ENCODE results near the gene PROCA1. TPM values are rescaled to one million over a fixed set of nuclear protein-coding genes. Genes with fewer than 3 reads are reported as not detected.
"Not testable (repeated sequence)": the region's sequence is repeated elsewhere in the genome, so short reads cannot be mapped to it uniquely, and the experiment has no call there.

Gene PROCA1
- polyA plus RNA-seq, 3 donors = 0.31 to 8.9 (median 0.78) TPM

- intact Hi-C loops (cut with micrococcal nuclease) = no loop called here
- H3K9me3 Mint-ChIP-seq = peaks cover 0 to 3% (median 0%) of the 10 kb centered on the region in 7 donors
- TF ChIP-seq CTCF (IDR thresholded peaks at IDR 0.05) = no peak
- Histone ChIP-seq H4K20me1 (ENCODE audit: insufficient read depth, low read length) (no peaks in the 10 kb centered on the region), H3K27ac (ENCODE audit: low read depth in 1 of 2, low read length in 2 of 2) (no peak overlapping the region), H3K79me2 (ENCODE audit: insufficient read depth, low read length) (no peaks in the 10 kb centered on the region), H3K4me3 (replicated peaks in 1 of 3; ENCODE audit: low read depth in 2 of 3, low read length in 3 of 3) (no peak overlapping the region), H3K4me2 (replicated peaks; ENCODE audit: extremely low read depth, low read length, poor library complexity, severe bottlenecking) (no peak overlapping the region), H2AFZ (ENCODE audit: insufficient read depth, low read depth, low read length, poor library complexity, severe bottlenecking) (no peak overlapping the region), H3K27me3 (ENCODE audit: control insufficient read depth in 2 of 2, insufficient read depth in 2 of 2, low read length in 2 of 2) (no peaks in the 10 kb centered on the region), H3K9ac (ENCODE audit: insufficient read depth, low read length, poor library complexity, severe bottlenecking) (no peak overlapping the region), H3K9me3 (replicated peaks in 1 of 2; ENCODE audit: control insufficient read depth in 1 of 2, insufficient read depth in 1 of 2, low read length in 2 of 2) (no peaks in the 10 kb centered on the region), H3K36me3 (replicated peaks in 1 of 2; ENCODE audit: control insufficient read depth in 1 of 2, insufficient read depth in 2 of 2, low read length in 2 of 2) (no peaks in the 10 kb centered on the region), H3K4me1 (ENCODE audit: control insufficient read depth in 1 of 2, insufficient read depth in 2 of 2, low read length in 2 of 2) (peaks cover 24 to 26% of the 10 kb centered on the region in 2 donors)
- H3K4me1 Mint-ChIP-seq = peaks cover 19% of the 10 kb centered on the region
- DNase-seq = no peak
- no peak overlapping the region for H3K4me3 Mint-ChIP-seq
- no peak overlapping the region for H3K27ac Mint-ChIP-seq
- H3K27me3 Mint-ChIP-seq (ENCODE audit: low read depth in 3 of 3) = peaks cover 6 to 21% (median 8%) of the 10 kb centered on the region in 3 donors
- 94% methylated on average over 18 of the region's 22 CpGs for WGBS (ENCODE audit: insufficient coverage)
- H3K36me3 Mint-ChIP-seq = peaks cover 15 to 16% of the 10 kb centered on the region in 2 donors
Measured at GRCh38 chr17:28737770-28738679, 26.3 kb upstream of the PROCA1 start.

- Histone ChIP-seq H3K79me2 (ENCODE audit: insufficient read depth, low read length) (no peaks in the 10 kb centered on the region), H3K36me3 (replicated peaks in 1 of 2; ENCODE audit: control insufficient read depth in 1 of 2, insufficient read depth in 2 of 2, low read length in 2 of 2) (no peaks in the 10 kb centered on the region), H4K20me1 (ENCODE audit: insufficient read depth, low read length) (no peaks in the 10 kb centered on the region), H3K27me3 (ENCODE audit: control insufficient read depth in 2 of 2, insufficient read depth in 2 of 2, low read length in 2 of 2) (no peaks in the 10 kb centered on the region), H3K9me3 (replicated peaks in 1 of 2; ENCODE audit: control insufficient read depth in 1 of 2, insufficient read depth in 1 of 2, low read length in 2 of 2) (no peaks in the 10 kb centered on the region), H3K9ac (ENCODE audit: insufficient read depth, low read length, poor library complexity, severe bottlenecking) (no peak overlapping the region), H3K4me1 (ENCODE audit: control insufficient read depth in 1 of 2, insufficient read depth in 2 of 2, low read length in 2 of 2) (peaks cover 17 to 19% of the 10 kb centered on the region in 2 donors), H2AFZ (ENCODE audit: insufficient read depth, low read depth, low read length, poor library complexity, severe bottlenecking) (no peak overlapping the region), H3K4me3 (replicated peaks in 1 of 3; ENCODE audit: low read depth in 2 of 3, low read length in 3 of 3) (no peak overlapping the region), H3K4me2 (replicated peaks; ENCODE audit: extremely low read depth, low read length, poor library complexity, severe bottlenecking) (no peak overlapping the region), H3K27ac (ENCODE audit: low read depth in 1 of 2, low read length in 2 of 2) (no peak overlapping the region)
- peaks cover 18% of the 10 kb centered on the region for H3K4me1 Mint-ChIP-seq
- H3K27ac Mint-ChIP-seq = no peak overlapping the region
- intact Hi-C loops (cut with micrococcal nuclease) = no loop called here
- H3K27me3 Mint-ChIP-seq (ENCODE audit: low read depth in 3 of 3) = peaks cover 6 to 18% (median 8%) of the 10 kb centered on the region in 3 donors
- 97% methylated on average over 12 of the region's 12 CpGs for WGBS (ENCODE audit: insufficient coverage)
- no peak for DNase-seq
- H3K36me3 Mint-ChIP-seq = peaks cover 15 to 16% of the 10 kb centered on the region in 2 donors
- H3K4me3 Mint-ChIP-seq = no peak overlapping the region
- TF ChIP-seq CTCF (IDR thresholded peaks at IDR 0.05) = no peak
- peaks cover 0 to 3% (median 0%) of the 10 kb centered on the region in 7 donors for H3K9me3 Mint-ChIP-seq
Measured at GRCh38 chr17:28737316-28737715, 25.6 kb upstream of the PROCA1 start.

- Mint-ChIP-seq H3K36me3 (peaks cover 15 to 16% of the 10 kb centered on the region in 2 donors), H3K27me3 (ENCODE audit: low read depth in 3 of 3) (peaks cover 6 to 14% (median 8%) of the 10 kb centered on the region in 3 donors)
- H3K4me3 Mint-ChIP-seq; H3K9me3 ChIP-seq (replicated peaks in 1 of 2; ENCODE audit: control insufficient read depth in 1 of 2, insufficient read depth in 1 of 2, low read length in 2 of 2); H3K79me2 ChIP-seq (ENCODE audit: insufficient read depth, low read length); H3K36me3 ChIP-seq (replicated peaks in 1 of 2; ENCODE audit: control insufficient read depth in 1 of 2, insufficient read depth in 2 of 2, low read length in 2 of 2); H2AFZ ChIP-seq (ENCODE audit: insufficient read depth, low read depth, low read length, poor library complexity, severe bottlenecking); H3K27ac ChIP-seq (ENCODE audit: low read depth in 1 of 2, low read length in 2 of 2); H3K9ac ChIP-seq (ENCODE audit: insufficient read depth, low read length, poor library complexity, severe bottlenecking); H3K4me1 ChIP-seq (ENCODE audit: control insufficient read depth in 1 of 2, insufficient read depth in 2 of 2, low read length in 2 of 2); DNase-seq; H3K27ac Mint-ChIP-seq; H4K20me1 ChIP-seq (ENCODE audit: insufficient read depth, low read length); H3K4me1 Mint-ChIP-seq; intact Hi-C loops (cut with micrococcal nuclease); H3K4me3 ChIP-seq (replicated peaks in 1 of 3; ENCODE audit: low read depth in 2 of 3, low read length in 3 of 3); H3K4me2 ChIP-seq (replicated peaks; ENCODE audit: extremely low read depth, low read length, poor library complexity, severe bottlenecking); H3K9me3 Mint-ChIP-seq; H3K27me3 ChIP-seq (ENCODE audit: control insufficient read depth in 2 of 2, insufficient read depth in 2 of 2, low read length in 2 of 2): not testable (repeated sequence)
- WGBS (ENCODE audit: insufficient coverage) = no CpG with 5 or more reads among the region's 8 CpGs
Measured at GRCh38 chr17:28735913-28736769, 24.5 kb upstream of the PROCA1 start.

Measured in CD14-positive monocyte (primary cell).